Psoas muscle (tissue), 8 donors: Measurements from ENCODE around the gene KCNJ9. TPM values are rescaled to one million over a fixed set of nuclear protein-coding genes. Genes with fewer than 3 reads are reported as not detected.
"Not testable (repeated sequence)": the region's sequence is repeated elsewhere in the genome, so short reads cannot be mapped to it uniquely, and the experiment has no call there.

Experiments
- ATAC-seq, 4 donors: fragments of 200-7000 bp; cut with Tn5 transposase; one replicate each; pipeline ENCODE4 v1.9.1; 2020; ENCODE audit warnings: moderate library complexity in 3 of 4, mild to moderate bottlenecking in 2 of 4
- DNase-seq, 2 donors: peaks; one replicate each; pipeline ENCODE4 v3.0.0-alpha.2; 2020
- H3K27ac ChIP-seq: fragments of 200-600 bp; one replicate; pipeline ENCODE4 v1.8.0; 2022
- H3K27me3 ChIP-seq, 3 donors: fragments of 200-600 bp in 1 of 3; one replicate each; pipeline versions ENCODE4 v1.6.1 to v1.8.0; 2013 to 2022; ENCODE audit warnings: low read length in 2 of 3, mild to moderate bottlenecking in 2 of 3, moderate library complexity in 1 of 3; ENCODE audit not compliant: insufficient read depth in 3 of 3
- H3K36me3 ChIP-seq, 2 donors: fragments of 200-600 bp in 1 of 2; one replicate each; pipeline versions ENCODE4 v1.6.1 to v1.8.0; 2013 to 2022; ENCODE audit warnings: low read depth in 1 of 2, mild to moderate bottlenecking in 1 of 2, moderate library complexity in 1 of 2; ENCODE audit not compliant: insufficient read depth in 1 of 2
- H3K4me1 ChIP-seq: fragments of 200-600 bp; one replicate; pipeline ENCODE4 v1.8.0; 2022
- H3K4me3 ChIP-seq: fragments of 200-600 bp; one replicate; pipeline ENCODE4 v1.8.0; 2022; ENCODE audit warnings: mild to moderate bottlenecking
- H3K9me3 ChIP-seq: fragments of 200-600 bp; one replicate; pipeline ENCODE4 v1.8.0; 2022
- WGBS, 3 donors: extraction: QIAGEN DNeasy Blood & Tissue Kit; methylation state at CpG; one replicate each; pipeline versions ENCODE4 v1.1.6 to v1.1.7; 2013; 5-methylcytosine and 5-hydroxymethylcytosine counted together
- intact Hi-C, 2 donors: fragments of 100-400 bp; cut with DNase I; formaldehyde crosslinking; loops; one replicate each; pipeline versions ENCODE4 v1.11.0 to v1.14.2; 2022
- polyA plus RNA-seq, 3 donors: library from polyadenylated mRNA; stranded (reverse); fragments of 200-250 nt; gene quantifications; one replicate each; pipeline ENCODE4 v1.2.3, GENCODE V29; 2013
- total RNA-seq, 4 donors: library from RNA; stranded (reverse); fragmentation: NEBNext Ultra II Directional in 2 of 4; extraction: Animal tissue kit (Norgen Biotek cat#: 25700) in 2 of 4; gene quantifications; one replicate each; pipeline versions ENCODE4 v1.2.1 to v1.2.4, GENCODE V29; 2021 to 2023
- TF ChIP-seq, protein P1 (sequence below): fragments of 200-600 bp; IDR thresholded peaks from one replicate; pipeline ENCODE4 v1.8.0; 2022; ENCODE audit warnings: antibody characterized with exemption
- donor health status: healthy with polysubstance abuse.
- donor health status: DM: no; HTN: no; CAD: no; lungs with moderate emphysema.
- donor health status: Bipolar disorder and iron deficiency.
- donor health status: healthy.
- donor health status: DM: yes; HTN: yes; CAD: no.
- donor health status: DM: no; HTN: no; CAD: no.
- donor health status: DM: no; HTN: no; CAD: no.
- donor health status: DM: yes; HTN: yes; CAD: no.

KCNJ9 gene
- total and polyA plus RNA-seq, 7 donors: 0.01 to 0.04 TPM; not detected in 5

DNA sequence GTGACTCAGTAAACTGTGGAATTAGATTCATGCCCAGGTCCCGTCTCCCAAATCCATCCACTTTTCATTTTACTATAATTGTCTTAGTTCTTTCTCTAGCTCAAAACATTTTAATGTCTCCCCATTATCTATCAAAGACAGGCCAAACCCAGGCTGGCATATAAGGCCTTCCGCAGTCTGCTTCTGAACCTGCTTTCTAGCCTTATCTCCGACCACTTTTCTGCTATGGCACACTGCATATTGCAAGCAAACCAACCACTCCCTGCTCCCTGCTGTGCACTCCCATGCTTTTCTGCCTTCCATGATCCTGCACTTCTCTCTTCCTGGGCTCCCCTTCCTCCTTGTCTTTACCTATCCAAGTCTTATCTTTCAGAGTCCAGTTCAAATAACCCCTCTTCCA lies 32.2 kb upstream of the KCNJ9 start:
- no peaks in the 10 kb centered on the region for H3K9me3 ChIP-seq
- H3K4me3 ChIP-seq: no peak overlapping the region
- ATAC-seq (no peak), DNase-seq (no peak)
- H3K4me1 ChIP-seq: no peaks in the 10 kb centered on the region
- no peak overlapping the region for H3K27ac ChIP-seq
- intact Hi-C loops: loop anchor here in 1 of 2 donors (5.0 kb wide), 1 partner anchor 33 kb away; the partner anchor contains the start of gene KCNJ9
- H3K36me3 ChIP-seq: no peaks in the 10 kb centered on the region
- 87 to 92% (median 90%) methylated on average over 3 of the region's 3 CpGs for WGBS, 3 donors
- TF ChIP-seq, protein P1, sequence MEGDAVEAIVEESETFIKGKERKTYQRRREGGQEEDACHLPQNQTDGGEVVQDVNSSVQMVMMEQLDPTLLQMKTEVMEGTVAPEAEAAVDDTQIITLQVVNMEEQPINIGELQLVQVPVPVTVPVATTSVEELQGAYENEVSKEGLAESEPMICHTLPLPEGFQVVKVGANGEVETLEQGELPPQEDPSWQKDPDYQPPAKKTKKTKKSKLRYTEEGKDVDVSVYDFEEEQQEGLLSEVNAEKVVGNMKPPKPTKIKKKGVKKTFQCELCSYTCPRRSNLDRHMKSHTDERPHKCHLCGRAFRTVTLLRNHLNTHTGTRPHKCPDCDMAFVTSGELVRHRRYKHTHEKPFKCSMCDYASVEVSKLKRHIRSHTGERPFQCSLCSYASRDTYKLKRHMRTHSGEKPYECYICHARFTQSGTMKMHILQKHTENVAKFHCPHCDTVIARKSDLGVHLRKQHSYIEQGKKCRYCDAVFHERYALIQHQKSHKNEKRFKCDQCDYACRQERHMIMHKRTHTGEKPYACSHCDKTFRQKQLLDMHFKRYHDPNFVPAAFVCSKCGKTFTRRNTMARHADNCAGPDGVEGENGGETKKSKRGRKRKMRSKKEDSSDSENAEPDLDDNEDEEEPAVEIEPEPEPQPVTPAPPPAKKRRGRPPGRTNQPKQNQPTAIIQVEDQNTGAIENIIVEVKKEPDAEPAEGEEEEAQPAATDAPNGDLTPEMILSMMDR: no peak
- peaks cover 0 to 6% (median 0%) of the 10 kb centered on the region in 3 donors for H3K27me3 ChIP-seq

DNA sequence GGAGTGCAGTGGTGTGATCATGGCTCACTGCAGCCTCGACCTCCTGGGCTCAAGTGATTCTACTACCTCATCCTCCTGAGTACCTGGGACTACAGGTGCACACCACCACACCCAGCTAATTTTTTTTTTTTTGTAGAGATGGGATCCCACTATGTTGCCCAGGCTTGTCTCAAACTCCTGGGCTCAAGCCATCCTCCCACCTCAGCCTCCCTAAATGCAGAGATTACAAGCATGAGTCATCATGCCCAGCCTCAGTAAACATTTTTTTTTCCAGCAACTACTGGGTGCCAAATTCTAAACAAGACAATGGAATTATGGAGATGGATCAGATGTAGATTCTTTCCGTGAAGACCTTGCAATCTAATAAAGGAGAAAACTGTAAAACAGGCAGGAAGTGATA lies 31.2 kb upstream of the KCNJ9 start:
- ATAC-seq, H3K4me3 ChIP-seq, H3K9me3 ChIP-seq, H3K27me3 ChIP-seq, H3K36me3 ChIP-seq, DNase-seq, H3K27ac ChIP-seq, intact Hi-C loops, H3K4me1 ChIP-seq: not testable (repeated sequence)
- 56 to 80% (median 70%) methylated on average over 2 of the region's 2 CpGs for WGBS, 3 donors

DNA sequence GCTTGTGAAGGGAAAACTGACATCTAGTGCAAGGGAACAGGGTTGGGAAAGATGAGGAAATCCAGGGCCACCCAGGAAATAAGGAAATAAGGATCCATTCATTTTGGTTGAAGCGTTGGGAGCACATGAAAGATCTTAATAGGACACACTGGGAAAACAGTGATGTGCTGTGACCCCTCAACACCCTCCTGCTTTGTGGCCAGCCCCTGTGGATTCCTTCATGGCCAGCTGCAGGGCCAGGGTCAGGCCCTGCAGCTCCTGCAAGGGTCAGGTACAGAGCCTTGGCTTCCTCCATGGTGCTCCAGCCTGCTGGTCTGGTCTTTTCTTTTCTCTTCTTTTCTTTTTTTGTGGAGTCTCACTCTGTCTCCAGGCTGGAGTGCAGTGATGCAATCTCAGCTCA lies 30.7 kb upstream of the KCNJ9 start:
- ATAC-seq (no peak), DNase-seq (no peak)
- Histone ChIP-seq H3K9me3 (no peaks in the 10 kb centered on the region), H3K27ac (no peak overlapping the region), H3K27me3 (peaks cover 0 to 6% (median 0%) of the 10 kb centered on the region in 3 donors), H3K4me1 (no peaks in the 10 kb centered on the region), H3K36me3 (no peaks in the 10 kb centered on the region), H3K4me3 (no peak overlapping the region)
- 64 to 76% (median 75%) methylated on average over 1 of the region's 1 CpG for WGBS, 3 donors
- intact Hi-C loops: no loop called here
- TF ChIP-seq, protein P1: no peak

DNA sequence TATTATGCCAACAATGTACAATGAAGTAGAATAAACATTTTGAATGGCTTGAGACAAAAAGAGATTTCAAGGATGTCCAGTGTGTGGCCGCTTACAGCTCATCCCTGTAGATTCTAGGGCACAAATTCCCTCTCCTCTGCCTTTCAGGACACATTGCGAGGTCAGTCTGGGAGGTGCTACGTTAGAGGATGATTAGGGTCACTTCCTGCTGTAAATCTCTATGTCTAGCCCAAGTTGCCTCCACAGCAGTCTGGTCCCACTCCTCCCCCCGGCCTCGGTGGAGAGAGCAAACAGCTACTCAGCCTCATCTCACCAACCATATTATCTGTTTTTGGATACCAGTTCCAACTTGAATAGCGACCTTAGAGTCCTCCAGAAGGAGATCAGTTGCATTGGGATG lies 28.4 kb upstream of the KCNJ9 start:
- Histone ChIP-seq H3K36me3 (no peaks in the 10 kb centered on the region), H3K4me1 (no peaks in the 10 kb centered on the region), H3K27me3 (peaks cover 0 to 6% (median 0%) of the 10 kb centered on the region in 3 donors), H3K9me3 (no peaks in the 10 kb centered on the region), H3K4me3 (no peak overlapping the region), H3K27ac (no peak overlapping the region)
- intact Hi-C loops: no loop called here
- TF ChIP-seq, protein P1: no peak
- 55 to 66% (median 65%) methylated on average over 6 of the region's 6 CpGs for WGBS, 3 donors
- DNase-seq: no peak
- ATAC-seq: no peak

DNA sequence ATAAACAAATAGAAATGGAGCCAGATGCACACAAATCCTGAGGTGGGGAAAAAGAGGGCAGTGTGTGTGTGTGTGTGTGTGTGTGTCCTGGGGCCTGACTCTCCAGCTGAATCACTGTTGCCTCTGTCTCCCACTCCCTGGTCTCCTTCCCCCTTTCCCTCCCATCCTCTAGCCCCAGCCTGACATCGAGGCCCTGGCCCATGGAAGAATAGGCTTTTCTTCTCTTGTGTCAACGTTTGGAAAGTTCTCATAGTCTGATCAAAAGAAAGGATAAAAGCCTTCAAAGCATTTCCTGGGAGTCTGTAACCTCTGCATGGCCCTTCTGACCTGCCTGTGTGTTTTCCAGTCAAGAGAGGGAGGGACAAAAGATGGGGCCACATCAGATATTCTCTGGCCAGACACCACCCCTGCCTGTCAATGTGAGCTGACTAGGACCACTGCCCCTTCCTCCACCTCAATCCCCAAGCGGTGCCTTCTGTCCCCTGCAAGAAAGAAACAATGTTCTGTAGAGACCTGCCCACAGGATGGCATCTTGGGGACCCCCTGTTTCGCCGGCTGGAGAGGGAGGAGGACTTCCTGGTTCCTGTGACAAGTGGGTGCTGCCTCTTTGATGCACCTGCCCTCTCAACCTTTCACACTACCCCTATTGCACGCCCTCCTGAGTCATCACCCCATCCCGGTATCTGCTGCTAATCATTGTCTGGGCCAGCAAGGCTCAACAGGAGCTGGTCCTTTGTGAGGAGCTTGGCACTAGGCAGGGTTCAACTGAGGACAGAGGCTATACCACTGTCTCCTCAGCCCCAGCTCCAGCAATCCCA lies 27.6 kb upstream of the KCNJ9 start:
- TF ChIP-seq, protein P1: no peak
- intact Hi-C loops: no loop called here
- ATAC-seq: no peak

More for the DNA sequence above, 27.6 kb upstream of the KCNJ9 start:
- Histone ChIP-seq H3K27ac (no peak overlapping the region), H3K4me3 (no peak overlapping the region), H3K4me1 (no peaks in the 10 kb centered on the region), H3K9me3 (no peaks in the 10 kb centered on the region), H3K27me3 (peaks cover 0 to 6% (median 0%) of the 10 kb centered on the region in 3 donors), H3K36me3 (no peaks in the 10 kb centered on the region)
- no peak for DNase-seq
- WGBS, 3 donors: 64 to 70% (median 64%) methylated on average over 7 of the region's 7 CpGs
